ENCODE measurements around the gene GBP4. TPM values are rescaled to one million over a fixed set of nuclear protein-coding genes. Genes with fewer than 3 reads are reported as not detected.
"Not testable (repeated sequence)": the region's sequence is repeated elsewhere in the genome, so short reads cannot be mapped to it uniquely, and the experiment has no call there.

The GBP4 gene
- total RNA-seq (2014; rRNA removed) (0.07 and 0.86 TPM in 2 replicates), Bru-seq, nascent RNA (percentile 30 among the genes with signal in this experiment), BruChase-seq, experiment 1, labeled RNA remaining after a 6-hour chase (percentile 48 among the genes with signal in this experiment), BruChase-seq, experiment 2, labeled RNA remaining after a 2-hour chase (percentile 48 among the genes with signal in this experiment)
- long read RNA-seq, full-length matches to known transcripts: 9 of 13 reads
- long read RNA-seq, partial matches to known transcripts: 0 of 13 reads
- long read RNA-seq, other reads (novel, unspliced or antisense): 4 of 13 reads

- Histone ChIP-seq H3K27me3 (ENCODE audit: low read length) (no peaks in the 10 kb centered on the region), H3F3A (ENCODE audit: low read length, unreplicated experiment) (no peaks in the 10 kb centered on the region), H3K4me2 (ENCODE audit: low read length) (peak within 1 kb of the TSS; percentile 85), H4K20me1 (ENCODE audit: low read length) (no peaks in the 10 kb centered on the region), H2AFZ (ENCODE audit: low read length) (peak within 1 kb of the TSS; percentile 89), H3K27ac (ENCODE audit: low read length) (no peak within 1 kb of the TSS), H3K9me3 (ENCODE audit: low read length) (no peaks in the 10 kb centered on the region), H3K4me3 (ENCODE audit: low read length) (peak within 1 kb of the TSS; percentile 63), H3K4me1 (ENCODE audit: insufficient read depth, low read length) (no peaks in the 10 kb centered on the region), H3K36me3 (ENCODE audit: low read depth, low read length) (no peaks in the 10 kb centered on the region), H3K9ac (ENCODE audit: low read length) (no peak within 1 kb of the TSS), H3K79me2 (ENCODE audit: low read length) (no peaks in the 10 kb centered on the region), H3K9me2 (replicated peaks; ENCODE audit: low read length) (no peaks in the 10 kb centered on the region)
- intact Hi-C loops (cut with micrococcal nuclease): no loop called here
- DNase-seq (peak; percentile 20), ATAC-seq (peak; percentile 72)
- POLR2A ChIA-PET (ENCODE audit: unreplicated experiment): no interaction called here
- TF ChIP-seq EZH2phosphoT487 (IDR thresholded peaks at IDR 0.05; ENCODE audit: borderline replicate concordance, low read length) (no peak), EZH2 (IDR thresholded peaks at IDR 0.05; ENCODE audit: low read length, unreplicated experiment) (no peak), CTCF (conservative IDR thresholded peaks at IDR 0.05; ENCODE audit: low read depth, low read length) (no peak)
- CTCF ChIA-PET: no interaction called here
- BruUV-seq (replicated peaks): TSS peak; percentile 72
These were observed at the start of gene GBP4 for GRCh38 chr1:89198491-89199072. TSS of gene GBP4 (minus strand) at chr1:89198942. CDS start at chr1:89198834, 108 bp downstream.

DNA sequence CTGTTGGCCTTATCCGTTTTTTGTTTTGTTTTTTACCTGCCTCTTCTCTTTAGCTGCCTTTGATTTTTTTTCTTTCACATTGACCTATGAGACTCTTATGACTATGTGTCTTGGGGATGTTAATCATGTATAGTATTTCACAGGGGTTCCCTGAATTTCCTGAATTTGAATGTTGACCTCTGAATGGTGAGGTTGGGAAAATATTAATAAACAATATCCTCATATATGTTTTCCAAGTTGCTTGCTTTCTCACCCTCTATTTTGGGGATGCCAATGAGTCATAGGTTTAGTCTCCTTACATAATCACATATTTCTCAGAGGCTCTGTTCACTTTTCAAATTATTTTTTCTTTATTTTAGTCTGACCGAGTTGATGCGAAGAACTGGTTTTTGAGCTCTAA is 44.3 kb upstream of the GBP4 start:
- no peaks in the 10 kb centered on the region for H3K36me3 ChIP-seq (ENCODE audit: low read depth, low read length)
- no peak overlapping the region for H3K4me3 ChIP-seq (ENCODE audit: low read length)
- no peak for DNase-seq
- POLR2A ChIA-PET (ENCODE audit: unreplicated experiment): no interaction called here
- no peaks in the 10 kb centered on the region for H3K27me3 ChIP-seq (ENCODE audit: low read length)
- no peaks in the 10 kb centered on the region for H3F3A ChIP-seq (ENCODE audit: low read length, unreplicated experiment)
- TF ChIP-seq EZH2 (IDR thresholded peaks at IDR 0.05; ENCODE audit: low read length, unreplicated experiment) (no peak), EZH2phosphoT487 (IDR thresholded peaks at IDR 0.05; ENCODE audit: borderline replicate concordance, low read length) (no peak), CTCF (conservative IDR thresholded peaks at IDR 0.05; ENCODE audit: low read depth, low read length) (no peak)
- CTCF ChIA-PET: no interaction called here
- H3K9me2 ChIP-seq (replicated peaks; ENCODE audit: low read length): no peaks in the 10 kb centered on the region
- no peak overlapping the region for H3K4me2 ChIP-seq (ENCODE audit: low read length)
- no peak overlapping the region for H3K27ac ChIP-seq (ENCODE audit: low read length)
- no peaks in the 10 kb centered on the region for H3K79me2 ChIP-seq (ENCODE audit: low read length)
- H2AFZ ChIP-seq (ENCODE audit: low read length): no peak overlapping the region
- BruUV-seq (replicated peaks): no TSS peak
- H3K4me1 ChIP-seq (ENCODE audit: insufficient read depth, low read length): no peaks in the 10 kb centered on the region
- no peaks in the 10 kb centered on the region for H3K9me3 ChIP-seq (ENCODE audit: low read length)
- H3K9ac ChIP-seq (ENCODE audit: low read length): no peak overlapping the region
- no peaks in the 10 kb centered on the region for H4K20me1 ChIP-seq (ENCODE audit: low read length)
- intact Hi-C loops (cut with micrococcal nuclease): no loop called here
- no peak for ATAC-seq

GRCh38 chr1:89221341-89221740 is 22.6 kb upstream of the GBP4 start:
- ATAC-seq (peak; percentile 85), DNase-seq (peak; percentile 55)
- Histone ChIP-seq H3K4me2 (ENCODE audit: low read length) (no peak overlapping the region), H3K27me3 (ENCODE audit: low read length) (no peaks in the 10 kb centered on the region), H4K20me1 (ENCODE audit: low read length) (no peaks in the 10 kb centered on the region), H3K36me3 (ENCODE audit: low read depth, low read length) (no peaks in the 10 kb centered on the region), H3K27ac (ENCODE audit: low read length) (no peak overlapping the region), H2AFZ (ENCODE audit: low read length) (no peak overlapping the region), H3F3A (ENCODE audit: low read length, unreplicated experiment) (no peaks in the 10 kb centered on the region), H3K9me3 (ENCODE audit: low read length) (0 out of 2 replicates have a peak, but pooled peaks cover 9% of the 10 kb centered on the region), H3K4me1 (ENCODE audit: insufficient read depth, low read length) (0 out of 2 replicates have a peak, but pooled peaks cover 4% of the 10 kb centered on the region), H3K9ac (ENCODE audit: low read length) (no peak overlapping the region), H3K9me2 (replicated peaks; ENCODE audit: low read length) (no peaks in the 10 kb centered on the region), H3K4me3 (ENCODE audit: low read length) (no peak overlapping the region), H3K79me2 (ENCODE audit: low read length) (no peaks in the 10 kb centered on the region)
- CTCF ChIA-PET: no interaction called here
- no TSS peak for BruUV-seq (replicated peaks)
- intact Hi-C loops (cut with micrococcal nuclease): no loop called here
- POLR2A ChIA-PET (ENCODE audit: unreplicated experiment): no interaction called here
- no peak for TF ChIP-seq EZH2phosphoT487 (IDR thresholded peaks at IDR 0.05; ENCODE audit: borderline replicate concordance, low read length)
- TF ChIP-seq CTCF (conservative IDR thresholded peaks at IDR 0.05; ENCODE audit: low read depth, low read length): no peak
- no peak for TF ChIP-seq EZH2 (IDR thresholded peaks at IDR 0.05; ENCODE audit: low read length, unreplicated experiment)

- H3K27me3 ChIP-seq (ENCODE audit: low read length); H3F3A ChIP-seq (ENCODE audit: low read length, unreplicated experiment); CTCF ChIA-PET; H3K9ac ChIP-seq (ENCODE audit: low read length); H3K9me3 ChIP-seq (ENCODE audit: low read length); ATAC-seq; H4K20me1 ChIP-seq (ENCODE audit: low read length); BruUV-seq (replicated peaks); POLR2A ChIA-PET (ENCODE audit: unreplicated experiment); H3K79me2 ChIP-seq (ENCODE audit: low read length); H3K4me3 ChIP-seq (ENCODE audit: low read length); DNase-seq; H2AFZ ChIP-seq (ENCODE audit: low read length); intact Hi-C loops (cut with micrococcal nuclease); H3K4me2 ChIP-seq (ENCODE audit: low read length); H3K9me2 ChIP-seq (replicated peaks; ENCODE audit: low read length); H3K27ac ChIP-seq (ENCODE audit: low read length); H3K36me3 ChIP-seq (ENCODE audit: low read depth, low read length); H3K4me1 ChIP-seq (ENCODE audit: insufficient read depth, low read length): not testable (repeated sequence)
These were observed 21.1 kb upstream of the GBP4 start for GRCh38 chr1:89219851-89220250.

Data from PC-3 (cell line).